Upper lobe of left lung (tissue), 4 donors: ENCODE data around the gene ARL6.

Source experiments
- CTCF ChIP-seq, 6 experiments: fragments of 450-650 bp in 4 of 6; fragments of 200-600 bp in 2 of 6; sonication (generic) in 2 of 6; IDR thresholded peaks; one replicate each; pipeline ENCODE4 v1.5.1; 2016 to 2019; ENCODE audit warnings: antibody characterized with exemption in 6 of 6
- EP300 ChIP-seq, 4 donors: sonication (generic); formaldehyde crosslinking; IDR thresholded peaks; one replicate each; pipeline ENCODE4 v1.5.1; 2017; ENCODE audit warnings: antibody characterized with exemption in 4 of 4, control low read depth in 2 of 4
- POLR2A ChIP-seq, 4 donors: fragments of 450-650 bp; IDR thresholded peaks; one replicate each; pipeline ENCODE4 v1.5.1; 2016 to 2017; ENCODE audit warnings: antibody characterized with exemption in 4 of 4, mild to moderate bottlenecking in 2 of 4
- POLR2AphosphoS5 ChIP-seq, 2 donors: sonication (generic); formaldehyde crosslinking; IDR thresholded peaks; one replicate each; pipeline ENCODE4 v1.5.1; 2017; ENCODE audit warnings: antibody characterized with exemption in 2 of 2

- TF ChIP-seq CTCF (IDR thresholded peaks at IDR 0.05) (no peak), EP300 (IDR thresholded peaks at IDR 0.05) (no peak), POLR2A (IDR thresholded peaks at IDR 0.05) (no peak), POLR2AphosphoS5 (IDR thresholded peaks at IDR 0.05) (no peak)
Measured at GRCh38 chr3:97835761-97836160, 71.2 kb downstream of the ARL6 start.
